Measurements from ENCODE around the gene CNPY1.

Gene CNPY1

DNA sequence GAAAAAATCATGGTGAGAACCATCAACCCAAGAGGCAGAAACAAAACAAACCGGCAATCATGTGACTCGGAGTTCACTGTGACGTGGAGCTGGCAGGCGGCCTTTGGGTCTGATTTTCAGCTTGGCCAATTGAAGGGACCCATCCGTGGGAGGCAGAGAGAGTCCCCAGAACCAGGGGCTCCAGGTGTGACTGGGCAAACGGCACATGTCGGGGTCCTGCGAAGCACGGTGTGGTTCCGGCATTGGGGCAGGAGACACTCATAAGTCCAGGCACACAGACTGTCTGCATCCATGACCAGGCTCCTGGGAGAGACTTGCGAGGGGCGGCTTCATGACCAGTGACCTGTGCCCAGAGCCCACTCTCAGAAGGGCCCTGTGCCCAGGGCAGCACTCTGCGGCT lies 12.6 kb upstream of the CNPY1 start:
- no peak for DNase-seq (ENCODE audit: low spot score)

DNA sequence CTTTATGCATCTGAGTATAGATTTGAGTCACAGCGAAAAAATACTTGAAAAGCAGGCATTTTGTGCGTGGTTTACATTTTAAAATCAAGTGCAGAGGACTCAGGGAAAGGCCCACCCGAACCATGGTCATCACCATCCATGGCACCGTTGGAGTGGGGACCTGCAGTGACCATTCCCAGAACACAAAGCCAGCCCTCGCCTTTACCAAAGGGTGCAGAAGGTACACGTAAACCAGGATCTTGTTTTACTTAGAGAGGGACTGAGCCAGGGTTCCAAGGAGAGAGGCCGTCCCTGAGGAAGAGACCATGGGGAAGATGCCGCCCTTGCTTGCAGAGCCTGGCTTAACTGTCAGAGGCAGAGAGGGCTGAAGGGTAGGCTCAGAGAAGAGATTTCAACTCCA lies 12.0 kb upstream of the CNPY1 start:
- DNase-seq (ENCODE audit: low spot score) = no peak

DNA sequence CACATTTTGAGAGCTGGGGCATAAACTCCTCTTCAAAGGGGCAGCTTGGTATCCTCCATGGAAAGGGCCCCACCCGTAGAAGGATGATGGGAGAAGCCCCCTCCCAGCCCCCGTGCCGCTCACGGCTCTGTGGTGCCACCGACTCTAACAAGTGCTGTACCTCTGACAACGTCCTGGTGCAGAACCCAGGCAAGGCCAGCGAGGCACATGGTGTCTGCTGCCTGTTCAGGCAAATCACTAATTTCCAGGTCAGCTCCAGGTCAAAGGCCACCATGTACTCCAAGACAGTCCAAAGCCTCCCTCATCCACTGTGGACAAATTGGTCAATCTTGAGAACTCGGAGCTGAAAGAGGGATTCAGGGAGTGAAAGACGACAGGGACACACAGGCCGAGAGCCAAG lies 11.4 kb upstream of the CNPY1 start:
- DNase-seq (ENCODE audit: low spot score) = no peak

DNA sequence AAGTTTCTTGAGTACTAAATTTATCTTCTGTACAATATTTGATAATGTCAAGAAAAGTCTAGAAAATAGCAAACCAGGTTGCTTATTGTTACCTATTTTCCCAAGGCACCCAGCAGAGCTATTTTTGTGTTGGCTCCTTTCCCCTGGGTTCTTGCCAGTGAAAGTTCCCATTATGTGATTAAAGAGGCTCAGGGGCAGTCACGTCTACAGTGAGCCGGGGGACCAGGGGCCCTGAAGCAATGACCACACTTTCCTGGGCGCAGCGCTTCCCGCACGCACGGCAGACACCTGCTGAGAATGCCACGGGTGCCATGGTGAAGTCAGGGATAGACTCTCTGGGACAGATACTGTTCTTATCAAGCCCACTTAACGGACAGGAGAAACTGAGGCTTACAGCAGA lies 10.4 kb upstream of the CNPY1 start:
- no peak for DNase-seq (ENCODE audit: low spot score)

DNA sequence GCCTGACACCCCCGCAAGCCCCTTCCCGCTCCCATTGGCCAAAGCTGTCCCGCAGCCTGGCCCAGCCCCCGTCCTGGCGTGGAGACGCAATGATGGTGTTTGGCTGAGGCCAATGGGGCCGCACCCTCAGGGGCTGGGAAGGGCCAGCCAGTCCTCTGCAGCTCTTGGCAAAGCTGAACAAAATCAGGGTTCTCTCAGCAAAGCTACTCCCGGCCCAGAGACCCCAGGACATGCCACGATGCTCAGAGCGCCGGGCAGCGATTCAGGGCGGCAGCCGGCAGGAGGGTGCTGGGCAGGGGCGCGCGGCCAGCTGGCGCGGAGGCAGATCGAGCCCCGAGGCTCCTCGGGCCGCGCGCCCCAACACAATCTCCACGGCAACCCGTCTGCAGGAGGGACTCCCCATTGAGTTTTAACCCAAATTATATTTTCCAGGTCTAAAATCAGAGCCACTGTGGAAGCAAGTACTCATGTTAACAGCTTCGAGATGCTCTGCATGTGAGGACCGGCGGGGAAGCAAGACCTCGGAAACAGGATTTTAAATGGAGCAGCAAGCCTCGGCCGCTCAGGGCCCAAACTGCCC lies 8.8 kb upstream of the CNPY1 start:
- no peak for DNase-seq (ENCODE audit: low spot score)

DNA sequence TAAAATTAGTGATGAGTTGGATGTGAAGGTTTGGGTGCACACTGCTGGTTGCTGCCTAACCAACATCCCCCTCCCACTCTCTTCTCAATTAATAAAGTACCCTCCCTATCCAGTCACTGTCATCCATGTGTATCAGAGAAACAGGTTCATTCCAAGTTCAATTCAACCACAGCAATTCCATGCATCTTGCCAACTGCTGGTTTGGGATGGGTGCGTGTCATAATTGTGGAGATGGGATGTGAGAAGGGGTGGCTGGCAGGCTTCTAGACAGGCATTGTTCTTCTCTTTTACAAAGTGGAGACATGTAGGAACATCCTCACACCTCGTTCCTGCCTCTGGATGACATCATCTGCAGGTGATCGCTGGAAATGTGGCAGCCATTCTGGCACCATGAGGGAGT lies 7.5 kb upstream of the CNPY1 start:
- DNase-seq (ENCODE audit: low spot score) = no peak

DNA sequence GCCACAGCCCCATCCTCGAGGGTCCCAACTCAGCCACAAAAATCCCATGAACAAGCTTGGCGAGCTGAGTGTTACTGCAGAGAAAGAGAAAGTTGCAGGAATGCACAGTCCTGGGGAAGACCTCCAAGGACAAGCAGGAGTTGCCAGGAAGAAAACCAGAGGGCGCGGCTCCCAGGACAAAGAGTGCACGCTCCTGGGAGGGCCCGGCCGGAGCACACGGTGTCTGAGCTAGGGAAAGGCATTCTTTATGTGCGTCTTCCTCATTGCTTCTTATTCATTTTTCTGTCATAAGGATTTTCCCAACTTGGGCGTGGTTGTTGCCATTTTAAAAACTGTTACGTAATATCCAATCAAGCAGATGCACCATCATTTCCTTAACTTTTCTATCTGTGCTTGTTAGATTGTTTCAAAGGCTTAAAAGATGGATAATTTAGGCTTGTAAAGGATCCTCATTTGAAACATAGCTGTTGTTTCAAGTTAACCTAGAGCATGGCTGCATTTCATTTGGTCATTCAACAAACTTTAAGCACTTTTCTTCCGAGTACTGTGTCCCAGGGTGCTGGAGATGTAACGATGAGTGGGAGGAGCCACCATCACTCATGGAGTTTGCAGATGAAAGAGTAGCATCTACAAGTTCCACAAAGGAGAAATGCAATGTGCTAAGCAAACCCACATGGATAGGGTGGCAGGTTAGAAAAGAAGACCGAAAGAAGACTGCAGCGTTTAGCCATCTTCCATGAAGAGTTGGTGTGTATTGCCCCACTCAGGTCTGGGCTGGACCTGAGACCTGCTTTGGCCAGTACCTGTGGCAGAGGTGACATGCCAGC lies 5.6 kb upstream of the CNPY1 start:
- no peak for DNase-seq (ENCODE audit: low spot score)

DNA sequence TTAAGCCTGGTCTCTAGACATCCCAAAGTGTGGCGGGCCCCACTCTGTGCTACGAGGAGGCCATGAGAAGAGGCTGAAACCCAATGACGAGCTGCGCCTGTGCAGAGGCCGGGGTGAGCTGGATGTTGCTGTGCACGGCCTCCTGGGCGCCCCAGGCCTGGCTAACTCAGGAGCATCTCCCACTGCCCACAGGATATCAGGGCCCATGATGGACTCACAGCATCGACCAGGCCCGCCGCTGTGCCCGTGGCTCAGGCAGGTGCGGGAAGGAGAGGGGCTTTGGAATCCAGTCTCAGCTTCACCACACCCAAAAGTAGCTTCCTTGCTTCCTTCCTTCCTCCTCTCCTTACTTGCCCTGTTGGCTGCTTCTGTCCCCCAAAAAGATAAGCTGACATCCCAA lies 4.6 kb upstream of the CNPY1 start:
- DNase-seq (ENCODE audit: low spot score) = no peak

DNA sequence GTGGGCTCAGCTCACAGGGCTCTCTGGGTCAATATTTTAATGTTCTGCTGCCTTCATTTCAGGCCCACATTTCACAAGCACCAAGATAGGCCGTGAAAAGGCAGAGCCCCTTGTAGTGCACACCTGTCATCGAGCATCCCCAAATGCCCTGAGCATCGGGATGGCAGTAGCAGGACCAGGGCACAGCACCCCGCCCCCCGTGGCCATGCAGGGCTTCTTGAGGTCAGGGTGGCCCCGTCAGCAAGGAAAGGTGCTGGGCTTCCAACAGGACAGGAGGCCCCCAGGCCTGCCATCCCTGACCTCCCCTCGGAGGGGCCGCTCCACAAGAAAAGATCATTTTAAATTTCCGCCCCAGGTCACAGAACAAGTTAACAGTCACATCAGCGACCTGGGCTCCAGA lies 2.9 kb upstream of the CNPY1 start:
- DNase-seq (ENCODE audit: low spot score) = no peak

DNA sequence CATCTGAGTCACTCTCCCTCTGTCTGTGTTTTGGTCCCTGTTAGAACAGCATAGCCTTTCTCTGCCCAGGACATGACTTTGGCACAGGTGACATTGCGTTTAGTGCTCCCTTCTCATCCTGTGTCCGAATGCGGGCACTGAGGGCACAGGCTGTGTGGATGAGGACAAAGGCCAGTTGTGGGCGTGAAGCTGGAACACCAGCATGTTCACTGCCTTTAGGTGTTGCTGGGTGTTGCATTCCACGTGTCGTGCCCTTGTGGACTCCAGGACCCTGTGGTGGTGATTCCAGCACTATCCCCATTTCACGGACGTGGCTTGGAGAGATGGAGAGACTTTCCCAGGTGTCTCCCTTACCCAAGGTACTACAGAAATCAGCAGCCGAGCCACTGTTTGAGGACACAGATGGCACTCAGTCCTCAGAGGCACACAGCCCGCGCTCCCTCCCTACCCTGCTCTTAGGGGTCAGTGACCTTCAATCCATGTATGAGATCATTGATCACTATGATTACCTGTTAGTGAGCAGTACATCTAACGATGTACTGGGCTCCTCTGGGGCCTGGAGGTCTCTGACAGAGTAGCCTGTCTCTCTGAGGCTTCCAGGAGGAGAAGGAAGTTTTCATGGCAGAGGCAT lies 917 bp upstream of the CNPY1 start:
- DNase-seq (ENCODE audit: low spot score) = no peak

DNA sequence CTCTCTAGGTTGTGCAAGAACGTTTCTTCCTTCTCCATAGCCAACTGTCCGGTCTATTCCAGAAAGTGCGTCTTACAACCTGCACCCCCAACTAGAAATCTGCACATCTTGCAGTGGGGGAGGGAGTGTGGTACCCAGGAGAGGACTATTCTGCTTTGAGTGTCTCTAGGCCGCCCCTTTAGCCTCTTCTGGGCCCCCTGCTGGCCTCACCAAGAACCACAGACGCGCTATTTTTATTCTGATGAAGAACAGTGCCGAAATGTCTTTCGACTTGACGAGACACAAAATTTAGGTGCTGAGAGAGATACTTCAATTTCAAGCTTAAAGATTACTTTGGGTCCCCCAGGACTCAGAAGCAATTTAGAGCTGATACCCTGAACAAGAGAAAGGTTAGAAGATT lies 1.0 kb downstream of the CNPY1 start:
- DNase-seq (ENCODE audit: low spot score) = no peak

DNA sequence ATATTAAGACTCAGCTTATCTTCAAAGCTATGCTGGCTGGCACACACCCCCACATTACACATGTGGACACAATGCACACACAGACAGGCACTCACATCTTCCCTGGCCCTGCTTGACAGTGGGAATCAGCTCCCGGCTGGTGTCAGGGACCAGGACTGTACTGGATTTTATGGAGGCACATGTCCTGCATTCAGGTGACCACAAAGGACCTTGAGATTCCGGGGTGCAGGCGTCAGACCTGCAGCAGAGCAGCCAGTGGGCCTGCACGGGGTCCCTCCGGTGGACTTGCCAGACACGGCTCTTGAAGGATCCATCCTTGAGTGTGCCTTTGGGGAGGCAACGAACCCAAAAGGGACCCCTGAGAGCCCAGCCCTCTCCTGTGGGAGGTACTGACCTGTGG lies 1.9 kb downstream of the CNPY1 start:
- DNase-seq (ENCODE audit: low spot score) = no peak

DNA sequence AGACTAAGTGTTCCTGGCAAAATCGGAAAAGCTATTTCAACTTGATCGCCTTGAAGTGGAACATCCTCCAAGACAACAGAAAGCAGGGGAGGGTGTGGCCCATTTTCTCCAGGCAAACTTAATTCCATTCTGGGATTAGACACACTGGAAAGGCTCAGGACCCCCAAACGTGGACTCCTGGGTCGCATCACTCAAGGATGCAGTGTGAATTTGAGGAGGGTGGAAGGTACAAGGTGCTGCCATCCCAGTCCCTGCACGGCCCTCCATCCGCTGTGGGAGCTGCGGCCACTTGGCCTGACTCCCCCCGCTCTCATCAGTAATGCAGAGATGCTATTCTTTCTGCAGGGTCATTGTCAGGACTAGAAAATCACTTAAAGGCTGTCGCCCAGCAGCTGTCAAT lies 2.4 kb downstream of the CNPY1 start:
- no peak for DNase-seq (ENCODE audit: low spot score)

DNA sequence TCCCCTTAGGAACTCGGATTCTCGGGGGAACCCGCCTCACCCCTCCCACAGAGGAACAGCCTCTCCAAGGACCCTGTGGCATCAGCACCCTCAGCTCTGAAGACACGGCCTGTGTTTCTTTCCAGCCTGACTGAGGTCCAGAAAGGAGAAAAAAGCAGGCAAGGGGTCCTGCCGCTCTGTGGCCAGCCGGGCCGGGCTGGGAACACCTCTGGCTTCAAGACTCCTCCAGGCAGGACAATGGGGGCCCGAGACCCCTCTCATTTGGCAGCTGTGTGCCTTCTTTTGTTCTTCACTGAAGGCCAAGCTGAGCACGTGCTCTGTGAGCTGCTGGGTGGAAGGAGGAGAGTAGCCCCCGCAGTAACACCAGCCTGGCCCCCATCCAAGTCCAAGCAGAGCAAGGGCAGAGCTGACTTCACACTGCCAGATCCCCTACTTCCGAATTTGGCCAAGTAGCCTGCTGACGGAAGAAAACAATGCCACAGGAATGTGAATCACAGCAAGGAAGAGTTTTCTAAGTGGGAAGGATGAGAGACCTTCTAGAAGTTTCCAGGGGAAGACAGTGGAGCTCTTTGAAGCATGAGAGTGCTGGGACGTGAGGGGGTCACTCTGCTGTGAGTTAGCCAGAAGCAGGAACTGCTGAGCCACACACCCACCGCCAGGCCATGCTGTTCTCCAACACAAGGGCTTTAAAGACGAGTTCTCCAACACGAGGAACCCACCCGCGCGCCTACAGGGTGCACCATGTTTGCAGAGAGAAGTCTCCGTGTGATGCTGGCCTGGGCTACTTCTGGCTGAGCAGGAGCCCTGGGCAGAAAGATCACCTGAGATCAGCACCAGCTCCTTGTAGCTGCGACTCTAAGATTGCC lies 3.1 kb downstream of the CNPY1 start:
- DNase-seq (ENCODE audit: low spot score) = no peak

DNA sequence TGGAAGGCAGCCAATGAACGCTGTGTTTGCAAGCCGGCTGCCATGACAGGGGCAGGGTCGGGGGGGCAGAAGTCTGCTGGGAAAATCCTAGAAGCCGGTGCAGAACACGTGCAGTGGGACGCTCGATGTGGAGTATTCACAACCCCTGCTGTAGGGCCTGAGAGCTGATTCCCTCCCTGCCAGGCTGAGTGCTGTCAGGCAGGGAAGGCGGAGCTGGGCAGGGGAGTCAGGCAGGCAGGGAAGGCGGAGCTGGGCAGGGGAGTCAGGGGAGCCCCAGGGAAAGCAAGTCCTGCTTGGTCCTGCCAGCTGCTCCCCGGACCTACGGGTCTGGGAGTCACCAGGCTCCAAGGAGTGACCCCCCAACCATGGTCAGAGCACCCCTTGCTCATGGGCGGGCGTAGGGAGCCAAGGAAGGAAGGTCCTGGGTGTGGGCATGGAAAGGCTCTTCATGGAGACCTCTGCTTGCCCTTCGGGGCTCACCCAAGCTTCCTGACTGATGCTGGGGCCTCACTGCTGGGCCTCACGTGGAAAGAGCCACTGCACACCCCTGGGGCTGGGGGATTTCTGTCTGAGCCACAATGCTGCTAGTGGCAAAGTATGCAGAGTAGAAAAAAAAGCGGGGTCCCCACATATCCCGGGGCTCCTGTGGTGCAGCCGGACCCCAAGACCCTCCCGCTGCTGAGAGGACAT lies 4.2 kb downstream of the CNPY1 start:
- DNase-seq (ENCODE audit: low spot score) = no peak

DNA sequence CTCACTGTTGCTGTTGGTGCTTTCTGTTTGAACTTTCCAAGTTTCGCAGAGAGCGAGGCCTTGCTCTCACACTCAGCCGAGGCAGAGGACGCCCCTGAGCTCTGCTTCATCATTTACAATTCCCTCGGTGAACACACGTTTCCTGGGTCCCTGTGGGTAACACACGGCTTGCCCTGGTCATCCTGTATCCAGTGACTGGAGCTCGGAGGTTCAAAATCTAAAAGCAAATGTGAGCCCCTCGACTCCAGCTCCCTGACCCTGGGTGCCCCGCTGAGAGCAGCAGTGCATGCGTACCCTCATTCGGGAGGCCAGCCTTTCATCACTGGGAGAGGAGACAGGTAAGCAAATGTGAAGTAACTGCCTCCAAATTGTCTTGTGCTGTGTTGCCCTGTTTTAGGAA lies 5.8 kb downstream of the CNPY1 start:
- no peak for DNase-seq (ENCODE audit: low spot score)

DNA sequence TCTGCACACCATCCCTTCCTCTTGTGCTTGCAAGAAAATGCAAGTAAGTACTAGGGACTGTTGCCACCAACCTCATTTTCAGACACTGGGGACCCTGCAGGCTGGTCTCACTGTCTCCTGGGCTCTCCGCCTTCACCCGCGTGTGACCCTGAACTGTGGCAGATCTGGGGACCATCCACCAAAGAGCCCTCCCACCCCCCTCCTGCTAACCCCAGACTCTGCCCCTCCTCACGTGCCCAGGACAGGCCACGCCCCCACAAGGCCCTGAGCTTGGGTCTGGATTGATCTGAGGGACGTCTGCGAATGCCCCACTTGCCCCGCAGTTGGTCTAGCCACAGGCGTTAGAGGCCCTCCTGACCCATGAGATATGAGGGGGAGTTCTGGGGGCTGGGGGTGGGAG lies 8.1 kb downstream of the CNPY1 start:
- DNase-seq (ENCODE audit: low spot score) = no peak

DNA sequence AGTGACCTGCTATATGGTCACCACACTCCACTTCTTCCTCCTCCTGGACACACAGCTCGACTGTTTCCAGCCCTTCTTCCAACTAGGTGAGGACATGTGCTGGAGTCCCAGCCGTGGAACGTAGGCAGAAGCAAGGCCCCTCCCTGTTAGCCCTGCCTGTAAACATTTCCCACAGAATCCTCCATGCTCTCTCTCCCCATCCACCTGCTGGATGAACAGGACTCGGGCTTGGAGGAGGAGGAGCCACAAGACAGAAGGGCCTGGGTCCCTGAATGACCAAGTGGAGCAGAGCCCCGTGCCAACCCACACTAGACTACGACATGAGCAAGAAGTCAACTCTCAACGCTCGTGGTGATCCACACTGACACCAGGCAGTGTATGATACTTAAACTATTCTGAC lies 9.9 kb downstream of the CNPY1 start:
- DNase-seq (ENCODE audit: low spot score) = no peak

DNA sequence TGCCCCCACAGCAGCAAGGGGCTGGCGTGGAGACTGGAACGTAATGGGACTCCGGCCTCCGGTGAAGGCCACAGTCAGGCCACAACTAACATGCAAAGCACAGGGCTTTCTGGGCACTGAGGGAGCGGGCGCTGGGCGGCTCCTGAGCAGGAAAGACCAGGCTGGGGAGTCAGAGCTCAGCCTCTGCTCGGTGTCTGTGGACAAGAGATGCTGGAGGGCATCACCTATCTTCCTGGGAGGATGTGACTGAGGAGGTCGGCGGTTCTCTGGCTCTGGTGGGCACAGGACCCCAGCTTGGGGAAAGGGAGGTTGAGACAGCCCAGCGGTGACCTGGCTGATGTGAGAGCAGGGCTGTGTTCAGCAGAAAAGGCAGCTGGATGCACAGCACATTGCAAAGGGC lies 11.7 kb downstream of the CNPY1 start:
- DNase-seq (ENCODE audit: low spot score) = no peak

DNA sequence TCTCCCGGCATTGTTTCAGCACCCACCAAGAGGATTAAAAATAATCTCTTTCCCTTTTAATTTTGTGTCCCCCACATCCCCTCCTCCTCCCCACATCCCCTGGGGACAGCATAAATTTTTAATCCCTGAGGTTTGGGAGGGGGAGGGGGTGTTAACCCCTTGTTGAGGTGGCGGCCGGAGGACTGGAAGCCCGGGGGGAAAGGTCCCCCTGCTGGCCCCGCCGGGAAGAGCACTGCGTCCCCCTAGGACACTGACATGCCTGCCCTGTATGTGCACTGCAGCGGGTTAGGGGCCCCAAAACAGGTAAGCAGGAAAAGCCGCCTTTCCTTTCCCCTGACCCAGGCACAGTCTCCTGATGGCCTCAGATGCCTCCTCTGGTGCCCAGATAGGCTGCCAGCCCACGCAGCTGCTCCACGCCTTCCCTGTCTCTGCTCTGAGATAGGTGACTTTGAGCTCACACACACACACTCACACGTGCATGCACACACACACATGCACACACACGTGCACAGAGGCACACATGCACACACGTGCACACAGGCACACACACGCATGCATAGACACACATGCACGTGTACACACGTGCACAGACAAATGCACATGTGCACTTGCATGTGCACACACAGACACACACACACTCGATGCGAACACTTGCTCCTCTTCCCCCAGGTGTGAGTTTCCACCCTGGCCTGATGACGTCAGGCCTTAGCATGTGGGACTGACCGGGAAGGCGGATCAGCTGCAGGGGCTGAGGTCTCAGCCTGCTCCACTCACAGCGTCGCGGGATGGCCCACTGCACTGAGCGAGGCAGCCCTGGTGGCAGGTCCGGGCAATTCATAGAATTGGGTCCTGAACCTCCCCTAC lies 12.3 kb downstream of the CNPY1 start:
- DNase-seq (ENCODE audit: low spot score) = peak; percentile 67

Measured in GM03348 (cell line).